Parathyroid adenoma (tissue), 2 donors: ENCODE results near the gene GALNT9.
A peak's percentile ranks its signal among the peaks of the same experiment; 100 is the strongest.

Experiments
- H2AFZ ChIP-seq: fragments of 300-600 bp; sonication (generic); one replicate; pipeline ENCODE4 v1.7.0; 2017; ENCODE audit warnings: antibody characterized with exemption, mild to moderate bottlenecking
- H3K27ac ChIP-seq: fragments of 300-600 bp; sonication (generic); one replicate; pipeline ENCODE4 v1.7.0; 2017
- H3K27me3 ChIP-seq: fragments of 300-600 bp; sonication (generic); one replicate; pipeline ENCODE4 v1.7.0; 2017; ENCODE audit warnings: low read length; ENCODE audit not compliant: control insufficient read depth, insufficient read depth
- H3K36me3 ChIP-seq: fragments of 300-600 bp; sonication (generic); one replicate; pipeline ENCODE4 v1.7.0; 2017; ENCODE audit warnings: low read length; ENCODE audit not compliant: control insufficient read depth, insufficient read depth
- H3K4me1 ChIP-seq: fragments of 300-600 bp; sonication (generic); one replicate; pipeline ENCODE4 v1.7.0; 2017; ENCODE audit warnings: control low read depth
- H3K4me2 ChIP-seq: fragments of 300-600 bp; sonication (generic); one replicate; pipeline ENCODE4 v1.7.0; 2017; ENCODE audit warnings: low read length
- H3K4me3 ChIP-seq: fragments of 300-600 bp; sonication (generic); one replicate; pipeline ENCODE4 v1.7.0; 2017; ENCODE audit warnings: low read depth, low read length
- H3K79me2 ChIP-seq: fragments of 300-600 bp; sonication (generic); one replicate; pipeline ENCODE4 v1.7.0; 2017; ENCODE audit warnings: control low read depth
- H3K9ac ChIP-seq: fragments of 300-600 bp; sonication (generic); one replicate; pipeline ENCODE4 v1.7.0; 2017; ENCODE audit warnings: mild to moderate bottlenecking
- H3K9me3 ChIP-seq: fragments of 300-600 bp; sonication (generic); one replicate; pipeline ENCODE4 v1.7.0; 2017; ENCODE audit warnings: low read length; ENCODE audit not compliant: control insufficient read depth
- CTCF ChIP-seq: fragments of 300-600 bp; sonication (generic); IDR thresholded peaks from one replicate; pipeline ENCODE4 v1.7.0; 2017; ENCODE audit warnings: antibody characterized with exemption, mild to moderate bottlenecking
- donor health status: primary hyperparathyroidism.

Gene GALNT9

GRCh38 chr12:132374612-132375445 lies 45.4 kb upstream of the GALNT9 start:
- Histone ChIP-seq H3K4me1 (no peaks in the 10 kb centered on the region), H3K9ac (no peak overlapping the region), H3K27me3 (no peaks in the 10 kb centered on the region), H2AFZ (no peak overlapping the region), H3K4me2 (no peak overlapping the region), H3K9me3 (no peaks in the 10 kb centered on the region), H3K27ac (no peak overlapping the region), H3K79me2 (no peaks in the 10 kb centered on the region), H3K36me3 (no peaks in the 10 kb centered on the region), H3K4me3 (no peak overlapping the region)
- TF ChIP-seq CTCF, result no peak

GRCh38 chr12:132373901-132374611 lies 44.7 kb upstream of the GALNT9 start:
- H3K4me1 ChIP-seq, result no peaks in the 10 kb centered on the region
- no peak overlapping the region for H3K9ac ChIP-seq
- H3K79me2 ChIP-seq, result no peaks in the 10 kb centered on the region
- no peaks in the 10 kb centered on the region for H3K36me3 ChIP-seq
- no peak overlapping the region for H3K4me3 ChIP-seq
- peak; percentile 21 for TF ChIP-seq CTCF
- no peaks in the 10 kb centered on the region for H3K9me3 ChIP-seq
- H3K27ac ChIP-seq, result no peak overlapping the region
- no peak overlapping the region for H2AFZ ChIP-seq
- no peak overlapping the region for H3K4me2 ChIP-seq
- no peaks in the 10 kb centered on the region for H3K27me3 ChIP-seq

DNA sequence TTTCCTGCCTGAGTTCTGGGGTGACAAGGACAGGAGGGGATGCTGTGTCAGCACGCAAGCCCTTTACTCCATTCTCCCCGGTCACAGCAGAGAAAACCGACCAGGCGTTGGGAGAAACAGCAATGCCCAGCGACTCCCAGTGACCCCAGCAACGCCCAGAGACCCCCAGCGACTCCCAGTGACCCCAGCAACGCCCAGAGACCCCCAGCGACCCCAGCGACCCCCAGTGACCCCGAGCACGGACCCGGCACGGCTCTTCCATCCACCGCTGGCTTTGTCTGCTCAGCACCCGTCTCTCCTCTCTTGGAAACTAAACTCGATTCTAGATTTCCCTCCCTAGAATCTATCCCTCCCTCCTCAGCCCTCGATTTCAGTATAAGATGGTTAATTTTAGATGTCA lies 38.5 kb upstream of the GALNT9 start:
- Histone ChIP-seq H3K36me3 (no peaks in the 10 kb centered on the region), H3K79me2 (no peaks in the 10 kb centered on the region), H3K9me3 (no peaks in the 10 kb centered on the region), H3K9ac (no peak overlapping the region), H3K27ac (no peak overlapping the region), H3K4me1 (peaks cover 33% of the 10 kb centered on the region), H3K27me3 (no peaks in the 10 kb centered on the region), H3K4me3 (no peak overlapping the region), H3K4me2 (no peak overlapping the region), H2AFZ (no peak overlapping the region)
- no peak for TF ChIP-seq CTCF

GRCh38 chr12:132367071-132367851 lies 37.9 kb upstream of the GALNT9 start:
- Histone ChIP-seq H3K4me3 (no peak overlapping the region), H2AFZ (peak overlapping the region; percentile 9), H3K9me3 (no peaks in the 10 kb centered on the region), H3K4me2 (no peak overlapping the region), H3K27me3 (no peaks in the 10 kb centered on the region), H3K9ac (no peak overlapping the region), H3K4me1 (peaks cover 33% of the 10 kb centered on the region), H3K79me2 (no peaks in the 10 kb centered on the region), H3K36me3 (no peaks in the 10 kb centered on the region), H3K27ac (peak overlapping the region; percentile 97)
- TF ChIP-seq CTCF, result no peak
